Renal pelvis (tissue), 12 donors: ENCODE measurements around the gene MELTF. TPM values are rescaled to one million over a fixed set of nuclear protein-coding genes. Genes with fewer than 3 reads are reported as not detected.
"Not testable (repeated sequence)": the region's sequence is repeated elsewhere in the genome, so short reads cannot be mapped to it uniquely, and the experiment has no call there.

Experiments
- DNase-seq: peaks from one replicate; pipeline ENCODE4 v3.0.0-alpha.2; 2013
- long read RNA-seq, 16 experiments: transcript quantifications; one replicate each; lab custom pipeline, GENCODE V29; 2026
- polyA plus RNA-seq, 3 donors: library from polyadenylated mRNA; unstranded; fragments of 120-200 nt; gene quantifications; one replicate each; pipeline ENCODE4 v1.2.1, GENCODE V29; 2013; ENCODE audit not compliant: insufficient read length in 3 of 3

MELTF gene
- polyA plus RNA-seq = 1 to 10 TPM; 1.5 to 3.7 (median 2.0) TPM
- long read RNA-seq, donor 1, partial matches to known transcripts = 15 of 29 reads
- long read RNA-seq, donor 1, other reads (novel, unspliced or antisense) = 12 of 29 reads
- long read RNA-seq, donor 2, partial matches to known transcripts = 6 of 28 reads
- long read RNA-seq, donor 2, other reads (novel, unspliced or antisense) = 20 of 28 reads
- long read RNA-seq, donor 3 = 0 reads
- long read RNA-seq, donor 4 = 0 reads
- long read RNA-seq, donor 5 = 0 reads
- long read RNA-seq, donor 6 = 0 reads
- long read RNA-seq, donor 7 = 0 reads
- long read RNA-seq, donor 8, partial matches to known transcripts = 0 of 1 reads
- long read RNA-seq, donor 8, other reads (novel, unspliced or antisense) = 0 of 1 reads
- long read RNA-seq, donor 9 = 0 reads
- long read RNA-seq, donor 10 = 0 reads
- long read RNA-seq, donor 11 = 0 reads
- long read RNA-seq, donor 12, partial matches to known transcripts = 13 of 31 reads
- long read RNA-seq, donor 12, other reads (novel, unspliced or antisense) = 18 of 31 reads
- long read RNA-seq, donor 13, partial matches to known transcripts = 5 of 5 reads
- long read RNA-seq, donor 13, other reads (novel, unspliced or antisense) = 0 of 5 reads
- long read RNA-seq, donor 14 = 0 reads
- long read RNA-seq, donor 15, partial matches to known transcripts = 0 of 3 reads
- long read RNA-seq, donor 15, other reads (novel, unspliced or antisense) = 0 of 3 reads
- long read RNA-seq, donor 16, partial matches to known transcripts = 0 of 1 reads
- long read RNA-seq, donor 16, other reads (novel, unspliced or antisense) = 0 of 1 reads

- no peak for DNase-seq
These were observed at the start of gene MELTF for GRCh38 chr3:197029511-197030167. Gene MELTF (minus strand): TSS chr3:197029817. CDS start chr3:197029702, 115 bp downstream.

DNA sequence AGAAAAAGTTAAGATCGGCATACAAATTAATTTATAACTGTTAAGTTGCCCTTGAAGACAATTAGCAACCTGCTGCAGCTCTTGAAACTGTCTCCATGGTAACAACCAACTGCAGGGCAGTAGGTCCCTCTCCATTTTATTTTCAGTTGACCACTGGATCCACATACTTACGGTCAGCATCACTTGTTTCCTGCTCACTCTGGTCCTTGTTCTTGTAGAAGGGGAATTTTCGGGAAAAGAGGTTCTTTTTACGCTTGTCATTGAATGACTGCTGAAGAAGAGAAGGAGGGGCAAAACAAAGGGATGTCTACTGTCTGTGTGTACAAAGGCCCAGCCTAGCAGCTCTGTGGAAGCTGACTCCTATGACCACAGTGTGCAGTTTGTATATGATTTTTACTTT is 46.8 kb upstream of the MELTF start:
- DNase-seq = no peak

DNA sequence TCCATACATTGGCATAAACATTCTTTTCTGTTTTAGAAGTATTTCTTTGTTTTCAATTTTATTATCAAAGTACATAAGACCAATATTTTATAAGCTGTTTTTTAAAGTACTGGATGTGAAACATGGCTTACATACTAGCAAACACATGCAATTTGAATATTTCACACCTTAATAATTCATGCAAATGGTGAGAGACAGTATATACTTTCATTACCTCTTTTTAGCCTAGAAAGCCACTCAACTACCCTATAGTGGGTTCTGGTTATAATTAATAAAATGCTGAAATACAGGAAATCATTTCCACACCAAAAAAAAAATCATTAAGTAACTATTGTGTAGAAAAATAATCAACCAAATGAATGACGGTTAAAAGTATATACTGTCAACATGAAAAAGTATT is 38.5 kb upstream of the MELTF start:
- no peak for DNase-seq

DNA sequence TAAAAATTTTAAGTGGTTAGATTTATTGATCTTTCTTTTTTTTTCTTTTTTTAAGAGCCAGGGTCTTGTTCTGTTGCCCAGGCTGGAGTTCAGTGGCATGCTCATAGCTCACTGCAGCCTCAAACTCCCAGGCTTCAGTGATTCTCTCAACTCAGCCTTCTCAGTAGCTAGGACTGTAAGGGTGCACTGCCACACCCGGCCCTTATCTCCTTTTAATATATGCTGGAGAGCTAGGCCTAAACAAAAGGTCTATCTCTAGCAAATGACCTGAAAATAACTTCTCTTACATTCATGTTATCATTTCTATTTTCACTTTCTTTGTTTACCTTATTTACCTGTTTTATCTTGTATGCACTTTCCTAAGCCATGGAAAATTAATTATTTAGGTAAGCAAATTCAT is 35.2 kb upstream of the MELTF start:
- no peak for DNase-seq

DNA sequence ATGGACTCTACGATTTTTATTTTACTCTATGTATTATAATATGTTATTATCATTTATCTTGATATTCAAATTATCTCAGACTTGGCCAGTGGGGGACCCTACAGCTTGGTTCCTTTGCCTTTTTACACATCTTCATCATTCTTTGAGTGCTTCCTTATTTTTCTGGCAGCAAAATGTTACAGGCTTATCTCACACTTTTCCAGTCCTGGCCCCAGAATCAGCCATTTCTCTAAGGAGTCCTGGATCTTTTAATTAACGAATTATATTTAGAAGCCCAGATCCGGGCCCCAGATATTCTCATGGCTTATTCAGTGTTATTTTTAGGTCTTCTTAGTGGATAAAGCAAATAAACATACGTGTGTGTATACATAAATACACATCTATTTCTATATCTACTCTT is 32.8 kb upstream of the MELTF start:
- no peak for DNase-seq

GRCh38 chr3:197051637-197052036 is 22.0 kb upstream of the MELTF start:
- not testable (repeated sequence) for DNase-seq

- no peak for DNase-seq
These were observed 20.9 kb upstream of the MELTF start for GRCh38 chr3:197050511-197050910.

DNA sequence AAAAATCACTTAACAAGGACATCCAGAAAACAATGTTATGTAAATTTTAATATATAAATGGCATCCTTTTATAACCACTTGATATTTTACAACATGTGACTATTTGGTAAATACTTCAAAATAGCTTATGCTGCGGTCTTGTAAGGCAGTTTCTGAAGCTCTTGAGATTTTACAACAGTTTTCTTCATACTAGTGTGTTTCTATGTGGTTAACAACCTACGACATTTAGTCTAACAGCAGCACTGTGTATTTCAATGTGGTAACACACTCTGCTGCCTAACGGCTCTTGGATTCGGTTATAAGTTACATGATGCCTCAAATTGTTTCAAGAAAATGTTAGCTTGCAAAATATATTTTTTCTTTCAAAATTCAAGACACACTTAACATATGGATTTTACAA is 12.9 kb upstream of the MELTF start:
- no peak for DNase-seq

GRCh38 chr3:197041875-197042488 is 12.4 kb upstream of the MELTF start:
- DNase-seq = no peak

DNA sequence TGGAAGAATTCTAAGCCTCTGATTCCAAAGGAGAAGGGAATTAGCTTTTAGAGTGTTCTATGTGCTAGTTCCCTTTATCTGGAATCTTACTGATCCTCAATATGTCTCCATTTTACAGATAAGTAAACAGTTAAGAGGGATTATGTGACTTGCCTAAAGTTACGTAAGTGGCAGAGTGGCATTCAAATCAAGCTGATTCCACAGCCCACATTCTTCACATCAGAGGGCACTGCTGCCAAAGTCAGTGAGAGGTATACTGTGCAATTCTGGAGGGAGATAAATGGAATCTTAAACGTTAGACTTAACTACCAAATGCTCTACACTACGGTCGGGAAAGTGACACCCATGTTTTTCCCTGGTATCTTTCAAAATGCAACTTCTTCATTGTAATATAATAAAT is 11.0 kb upstream of the MELTF start:
- DNase-seq = no peak

DNA sequence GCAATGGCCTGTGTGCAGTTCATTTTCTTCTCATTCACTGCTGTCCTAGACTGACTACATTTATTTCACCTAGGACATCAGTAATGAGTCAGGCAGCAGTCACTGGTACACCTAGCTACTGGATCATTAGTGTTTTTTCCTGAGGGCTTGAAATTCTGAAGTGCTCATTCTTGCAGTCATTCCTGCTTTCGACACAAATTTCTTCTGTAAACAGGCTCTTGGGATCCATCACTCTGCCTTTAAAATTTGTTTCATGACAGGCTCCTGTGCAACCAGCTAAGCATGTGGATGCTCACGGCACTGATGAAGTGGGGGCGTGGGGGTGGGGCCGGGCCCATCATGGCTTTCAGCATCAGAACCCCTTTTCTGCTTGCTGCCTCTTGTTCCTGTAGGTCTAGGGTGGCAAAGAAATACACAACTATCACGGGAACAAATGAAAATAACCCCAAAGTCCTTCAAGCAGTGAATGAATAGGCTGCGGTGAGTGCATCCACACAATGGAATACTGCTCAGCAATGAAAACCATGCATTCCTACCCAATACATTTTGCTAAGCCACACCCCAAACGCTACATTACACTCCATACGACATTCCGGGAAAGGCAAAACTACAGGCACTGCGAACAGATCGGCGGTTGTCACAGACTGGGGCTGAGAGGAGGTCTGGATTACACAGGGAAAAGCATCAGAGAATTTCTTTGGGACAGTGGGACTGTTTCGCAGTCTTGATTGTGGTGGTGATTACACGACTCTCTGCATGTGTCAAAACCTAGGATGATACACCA is 9.3 kb upstream of the MELTF start:
- DNase-seq = no peak

- DNase-seq = no peak
These were observed 6.0 kb upstream of the MELTF start for GRCh38 chr3:197035577-197035976.

DNA sequence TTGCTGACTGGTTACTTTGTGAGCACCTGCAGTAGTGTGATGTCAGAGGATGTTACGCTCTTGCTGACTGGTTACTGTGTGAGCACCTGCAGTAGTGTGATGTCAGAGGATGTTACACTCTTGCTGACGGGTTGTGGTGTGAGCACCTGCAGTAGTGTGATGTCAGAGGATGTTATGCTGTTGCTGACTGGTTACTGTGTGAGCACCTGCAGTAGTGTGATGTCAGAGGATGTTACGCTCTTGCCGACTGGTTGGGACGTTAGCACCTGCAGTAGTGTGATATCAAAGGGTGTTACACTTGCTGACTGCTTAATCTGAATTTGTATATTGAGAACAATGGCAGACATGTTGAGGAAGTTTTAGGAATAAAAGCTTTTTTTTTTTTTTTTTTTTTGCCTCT is 5.2 kb upstream of the MELTF start:
- not testable (repeated sequence) for DNase-seq

GRCh38 chr3:197033764-197034163 is 4.1 kb upstream of the MELTF start:
- not testable (repeated sequence) for DNase-seq

DNA sequence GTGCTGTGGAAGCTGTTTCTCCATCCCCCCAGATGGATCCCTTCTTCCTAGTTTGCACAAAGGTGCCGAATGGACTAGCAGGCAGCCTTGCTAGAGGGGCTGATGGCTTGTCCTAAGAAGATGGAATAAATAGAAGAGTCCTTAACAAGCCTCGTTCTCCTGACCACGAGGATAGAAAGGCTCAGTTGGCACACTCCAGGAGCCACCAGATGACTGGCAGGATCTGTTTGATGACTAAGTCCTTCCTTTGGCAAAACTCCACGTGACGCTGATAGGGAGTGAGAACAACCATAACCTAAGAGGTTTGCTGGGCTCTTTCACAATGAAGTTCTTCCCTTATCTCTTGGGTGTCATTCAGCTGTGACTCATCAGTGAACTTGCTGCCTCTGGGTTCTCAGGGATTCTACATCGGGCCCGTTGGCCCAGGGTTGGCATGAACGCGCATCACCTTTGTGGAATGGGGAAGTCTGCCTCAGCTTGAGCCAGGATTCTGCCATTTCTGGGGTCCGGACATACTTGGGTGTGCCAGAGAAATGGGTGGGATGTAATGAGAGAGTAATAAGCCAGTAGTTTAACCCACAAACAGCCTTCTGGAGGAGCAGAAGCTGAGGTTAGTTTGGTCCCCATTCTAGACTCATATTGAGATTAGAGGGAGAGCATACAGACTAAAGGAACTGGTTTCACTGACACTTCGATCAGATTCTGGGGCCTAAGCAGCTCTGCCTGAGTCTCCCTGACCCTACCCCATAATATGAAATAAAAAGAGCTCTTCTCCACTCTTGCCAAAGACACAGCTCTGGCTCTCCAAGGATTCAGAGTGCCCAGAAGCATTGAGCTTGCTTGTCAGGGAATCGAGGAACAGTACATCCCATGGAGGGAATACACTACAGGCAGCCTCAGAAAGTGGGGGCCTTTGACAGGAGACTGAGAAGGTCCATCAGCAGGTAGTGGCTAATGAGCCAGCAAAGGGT is 2.0 kb upstream of the MELTF start:
- no peak for DNase-seq

DNA sequence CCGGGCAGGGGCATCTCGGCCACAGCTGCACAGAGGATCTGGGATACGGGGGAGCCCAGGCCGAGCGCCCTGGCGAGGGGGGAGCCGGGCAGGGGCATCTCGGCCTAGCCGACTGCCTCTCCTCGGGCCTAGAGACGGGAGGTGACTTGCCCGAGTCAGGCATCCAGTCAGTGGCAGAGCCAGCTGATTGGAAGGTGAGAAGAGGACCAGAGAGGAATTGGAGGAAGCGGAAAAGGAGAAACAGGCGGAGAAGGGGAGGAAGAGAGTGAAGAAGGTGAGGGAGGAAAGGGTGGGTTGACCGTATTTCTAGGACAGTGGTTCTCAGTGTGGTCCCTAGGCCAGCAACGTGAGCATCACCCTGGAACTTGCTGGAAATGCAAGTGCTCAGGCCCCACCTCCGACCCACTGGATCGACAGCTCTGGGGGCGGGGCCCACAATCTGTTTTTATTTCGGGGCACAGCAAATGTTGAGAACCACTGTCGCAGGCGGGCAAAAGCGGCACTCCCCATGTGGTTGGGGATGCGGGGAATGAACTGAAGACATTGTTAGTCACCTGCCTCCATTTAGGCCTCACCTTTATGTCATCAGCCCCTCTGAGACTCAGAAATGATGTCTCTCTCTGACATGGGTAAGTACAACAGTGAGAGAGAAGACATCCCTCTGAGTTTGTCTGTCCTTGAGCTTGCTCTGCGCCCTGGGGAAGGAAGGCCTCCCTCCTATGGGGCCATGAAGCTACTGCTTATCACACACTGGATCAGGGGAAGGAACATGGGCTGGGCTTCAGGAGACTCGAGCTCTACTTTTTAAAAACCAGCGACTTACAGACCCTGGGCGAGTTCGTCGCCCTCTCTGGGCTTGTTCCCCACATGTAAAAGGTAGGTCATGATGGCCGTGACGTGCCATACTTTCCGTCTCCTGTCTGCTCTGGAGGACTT is 1.0 kb upstream of the MELTF start:
- no peak for DNase-seq

DNA sequence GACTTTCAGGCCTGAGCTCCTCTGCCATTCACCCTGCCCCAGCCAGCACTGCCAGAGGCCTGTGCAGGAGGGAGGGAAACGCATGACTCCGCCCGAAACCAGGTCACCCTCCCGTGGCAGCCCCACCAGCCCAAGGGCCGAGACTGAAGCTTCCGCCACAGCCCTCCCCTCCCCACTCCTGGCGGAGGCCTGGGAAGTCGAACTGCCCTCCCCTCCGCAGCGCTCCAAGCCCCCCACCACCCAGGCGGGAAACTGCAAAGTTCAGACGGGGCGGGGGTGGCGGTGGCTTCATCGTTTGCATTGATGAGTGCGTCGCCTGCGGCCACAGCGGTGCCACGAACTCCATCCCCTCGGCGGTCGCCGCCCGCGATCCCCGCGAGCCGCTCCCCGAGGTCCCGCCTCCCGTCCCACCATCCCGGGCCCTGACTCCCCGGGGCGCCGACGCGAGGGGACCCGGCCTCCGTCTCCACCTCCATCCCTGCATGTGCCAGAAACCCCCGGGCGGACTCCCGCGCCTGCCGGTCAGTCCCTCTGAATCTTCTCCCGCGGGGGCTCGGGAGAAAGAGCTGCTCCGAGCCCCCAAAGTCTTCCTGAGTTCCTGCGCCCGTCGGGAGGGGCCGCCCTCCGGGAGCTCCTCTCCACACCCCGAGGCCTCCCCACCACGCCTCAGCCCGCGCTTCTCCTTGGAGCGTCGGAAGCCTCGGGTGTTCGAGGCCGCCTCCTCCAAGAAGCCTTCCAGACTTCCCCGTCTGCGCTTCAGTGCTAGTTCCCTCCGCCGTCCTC is 698 bp downstream of the MELTF start:
- DNase-seq = no peak
